Measurements from ENCODE around the gene MTRF1.

Gene MTRF1

GRCh38 chr13:41236369-41236768, 27.0 kb downstream of the MTRF1 start:
- no peak overlapping the region for H3K27ac ChIP-seq (ENCODE audit: low read depth, low read length)
- H3K9ac ChIP-seq (ENCODE audit: low read length), result no peak overlapping the region
- H2BK5ac ChIP-seq (ENCODE audit: low read length), result no peak overlapping the region
- H3K36me3 ChIP-seq (ENCODE audit: control insufficient read depth, insufficient read depth, low read length), result no peaks in the 10 kb centered on the region
- no peaks in the 10 kb centered on the region for H3K4me1 ChIP-seq (ENCODE audit: control insufficient read depth, low read depth, low read length)
- no peak overlapping the region for H3K4me2 ChIP-seq (ENCODE audit: low read length)
- H2BK120ac ChIP-seq (ENCODE audit: low read depth, low read length), result no peak overlapping the region
- DNase-seq, result no peak
- H3K56ac ChIP-seq (ENCODE audit: low read length), result no peak overlapping the region
- H4K5ac ChIP-seq (ENCODE audit: low read length), result no peak overlapping the region
- H3K4ac ChIP-seq (ENCODE audit: low read depth, low read length), result no peak overlapping the region
- H2AK5ac ChIP-seq (ENCODE audit: low read length), result no peak overlapping the region
- no CpG with 5 or more reads among the region's 1 CpG for WGBS (ENCODE audit: extremely low coverage, insufficient coverage, low lambda C conversion rate)
- H3K23ac ChIP-seq (ENCODE audit: low read length), result no peak overlapping the region
- no peak overlapping the region for H4K8ac ChIP-seq (ENCODE audit: low read depth, low read length)
- H3K18ac ChIP-seq (ENCODE audit: low read length), result no peak overlapping the region
- H3K79me1 ChIP-seq (ENCODE audit: low read length), result no peaks in the 10 kb centered on the region
- H3K27me3 ChIP-seq (ENCODE audit: insufficient read depth, low read length, poor library complexity), result no peaks in the 10 kb centered on the region
- H3K4me3 ChIP-seq (ENCODE audit: low read length), result no peak overlapping the region
- H2BK15ac ChIP-seq (replicated peaks; ENCODE audit: low read depth), result no peak overlapping the region
- H3K79me2 ChIP-seq (ENCODE audit: control insufficient read depth, insufficient read depth, low read length), result no peaks in the 10 kb centered on the region

- Histone ChIP-seq H2BK120ac (ENCODE audit: low read depth, low read length) (no peak overlapping the region), H2AK5ac (ENCODE audit: low read length) (no peak overlapping the region), H3K27ac (ENCODE audit: low read depth, low read length) (no peak overlapping the region), H3K4me1 (ENCODE audit: control insufficient read depth, low read depth, low read length) (no peaks in the 10 kb centered on the region), H3K56ac (ENCODE audit: low read length) (no peak overlapping the region), H2BK5ac (ENCODE audit: low read length) (no peak overlapping the region), H3K9ac (ENCODE audit: low read length) (no peak overlapping the region), H3K4me2 (ENCODE audit: low read length) (no peak overlapping the region), H2BK15ac (replicated peaks; ENCODE audit: low read depth) (no peak overlapping the region), H3K79me1 (ENCODE audit: low read length) (no peaks in the 10 kb centered on the region), H3K27me3 (ENCODE audit: insufficient read depth, low read length, poor library complexity) (no peaks in the 10 kb centered on the region), H3K18ac (ENCODE audit: low read length) (no peak overlapping the region), H3K79me2 (ENCODE audit: control insufficient read depth, insufficient read depth, low read length) (no peaks in the 10 kb centered on the region), H4K8ac (ENCODE audit: low read depth, low read length) (no peak overlapping the region), H3K36me3 (ENCODE audit: control insufficient read depth, insufficient read depth, low read length) (no peaks in the 10 kb centered on the region), H3K23ac (ENCODE audit: low read length) (no peak overlapping the region), H4K5ac (ENCODE audit: low read length) (no peak overlapping the region), H3K4me3 (ENCODE audit: low read length) (no peak overlapping the region), H3K4ac (ENCODE audit: low read depth, low read length) (no peak overlapping the region)
- WGBS (ENCODE audit: extremely low coverage, insufficient coverage, low lambda C conversion rate), result 100% methylated on average over 2 of the region's 4 CpGs
- no peak for DNase-seq
These were observed 30.5 kb downstream of the MTRF1 start for GRCh38 chr13:41232578-41233480.

- no peak overlapping the region for H3K9ac ChIP-seq (ENCODE audit: low read length)
- H2BK5ac ChIP-seq (ENCODE audit: low read length), result no peak overlapping the region
- H3K56ac ChIP-seq (ENCODE audit: low read length), result no peak overlapping the region
- H3K27me3 ChIP-seq (ENCODE audit: insufficient read depth, low read length, poor library complexity), result no peaks in the 10 kb centered on the region
- H3K4me1 ChIP-seq (ENCODE audit: control insufficient read depth, low read depth, low read length), result no peaks in the 10 kb centered on the region
- H3K4me3 ChIP-seq (ENCODE audit: low read length), result no peak overlapping the region
- no peak overlapping the region for H2AK5ac ChIP-seq (ENCODE audit: low read length)
- H3K23ac ChIP-seq (ENCODE audit: low read length), result no peak overlapping the region
- no peak overlapping the region for H2BK15ac ChIP-seq (replicated peaks; ENCODE audit: low read depth)
- H4K8ac ChIP-seq (ENCODE audit: low read depth, low read length), result no peak overlapping the region
- no peak overlapping the region for H3K4ac ChIP-seq (ENCODE audit: low read depth, low read length)
- H2BK120ac ChIP-seq (ENCODE audit: low read depth, low read length), result no peak overlapping the region
- no peak overlapping the region for H4K5ac ChIP-seq (ENCODE audit: low read length)
- H3K79me2 ChIP-seq (ENCODE audit: control insufficient read depth, insufficient read depth, low read length), result no peaks in the 10 kb centered on the region
- no CpG with 5 or more reads among the region's 3 CpGs for WGBS (ENCODE audit: extremely low coverage, insufficient coverage, low lambda C conversion rate)
- no peak overlapping the region for H3K4me2 ChIP-seq (ENCODE audit: low read length)
- H3K36me3 ChIP-seq (ENCODE audit: control insufficient read depth, insufficient read depth, low read length), result no peaks in the 10 kb centered on the region
- no peak overlapping the region for H3K18ac ChIP-seq (ENCODE audit: low read length)
- DNase-seq, result peak; percentile 8
- no peak overlapping the region for H3K27ac ChIP-seq (ENCODE audit: low read depth, low read length)
- H3K79me1 ChIP-seq (ENCODE audit: low read length), result no peaks in the 10 kb centered on the region
These were observed 31.6 kb downstream of the MTRF1 start for GRCh38 chr13:41231786-41232185.

- Histone ChIP-seq H3K36me3 (ENCODE audit: control insufficient read depth, insufficient read depth, low read length) (no peaks in the 10 kb centered on the region), H4K5ac (ENCODE audit: low read length) (no peak overlapping the region), H2AK5ac (ENCODE audit: low read length) (no peak overlapping the region), H3K27ac (ENCODE audit: low read depth, low read length) (no peak overlapping the region), H3K56ac (ENCODE audit: low read length) (no peak overlapping the region), H3K23ac (ENCODE audit: low read length) (no peak overlapping the region), H3K79me1 (ENCODE audit: low read length) (no peaks in the 10 kb centered on the region), H3K9ac (ENCODE audit: low read length) (no peak overlapping the region), H3K4ac (ENCODE audit: low read depth, low read length) (no peak overlapping the region), H3K27me3 (ENCODE audit: insufficient read depth, low read length, poor library complexity) (no peaks in the 10 kb centered on the region), H3K79me2 (ENCODE audit: control insufficient read depth, insufficient read depth, low read length) (no peaks in the 10 kb centered on the region), H3K4me1 (ENCODE audit: control insufficient read depth, low read depth, low read length) (no peaks in the 10 kb centered on the region), H2BK120ac (ENCODE audit: low read depth, low read length) (no peak overlapping the region), H2BK5ac (ENCODE audit: low read length) (no peak overlapping the region), H3K4me2 (ENCODE audit: low read length) (no peak overlapping the region), H4K8ac (ENCODE audit: low read depth, low read length) (no peak overlapping the region), H3K18ac (ENCODE audit: low read length) (no peak overlapping the region), H2BK15ac (replicated peaks; ENCODE audit: low read depth) (no peak overlapping the region), H3K4me3 (ENCODE audit: low read length) (no peak overlapping the region)
- no peak for DNase-seq
- no CpG with 5 or more reads among the region's 2 CpGs for WGBS (ENCODE audit: extremely low coverage, insufficient coverage, low lambda C conversion rate)
These were observed 32.2 kb downstream of the MTRF1 start for GRCh38 chr13:41231025-41231677.

GRCh38 chr13:41229356-41229755, 34.0 kb downstream of the MTRF1 start:
- H3K9ac ChIP-seq (ENCODE audit: low read length), result no peak overlapping the region

More at GRCh38 chr13:41229356-41229755, 34.0 kb downstream of the MTRF1 start:
- Histone ChIP-seq H3K18ac (ENCODE audit: low read length) (no peak overlapping the region), H3K4me2 (ENCODE audit: low read length) (no peak overlapping the region), H4K5ac (ENCODE audit: low read length) (no peak overlapping the region), H3K79me2 (ENCODE audit: control insufficient read depth, insufficient read depth, low read length) (no peaks in the 10 kb centered on the region), H3K4me3 (ENCODE audit: low read length) (no peak overlapping the region), H4K8ac (ENCODE audit: low read depth, low read length) (no peak overlapping the region), H3K79me1 (ENCODE audit: low read length) (no peaks in the 10 kb centered on the region), H3K27me3 (ENCODE audit: insufficient read depth, low read length, poor library complexity) (no peaks in the 10 kb centered on the region), H3K27ac (ENCODE audit: low read depth, low read length) (no peak overlapping the region), H3K4me1 (ENCODE audit: control insufficient read depth, low read depth, low read length) (no peaks in the 10 kb centered on the region), H3K4ac (ENCODE audit: low read depth, low read length) (no peak overlapping the region), H2BK5ac (ENCODE audit: low read length) (no peak overlapping the region), H3K56ac (ENCODE audit: low read length) (no peak overlapping the region), H2BK120ac (ENCODE audit: low read depth, low read length) (no peak overlapping the region), H3K36me3 (ENCODE audit: control insufficient read depth, insufficient read depth, low read length) (no peaks in the 10 kb centered on the region), H2BK15ac (replicated peaks; ENCODE audit: low read depth) (no peak overlapping the region), H3K23ac (ENCODE audit: low read length) (no peak overlapping the region), H2AK5ac (ENCODE audit: low read length) (no peak overlapping the region)
- no peak for DNase-seq
